HepG2 (cell line): ENCODE data around the gene WNT3. TPM values are rescaled to one million over a fixed set of nuclear protein-coding genes. Genes with fewer than 3 reads are reported as not detected.
A peak's percentile ranks its signal among the peaks of the same experiment; 100 is the strongest.

ENCODE experiments used
- CCAR2 ChIP-seq: fragments of 200-400 bp; formaldehyde crosslinking; optimal IDR thresholded peaks from 2 replicates; pipeline ENCODE3; 2018; ENCODE audit warnings: low read depth, mild to moderate bottlenecking, low read length, moderate library complexity
- JUNB ChIP-seq: sonication (generic); formaldehyde crosslinking; IDR thresholded peaks from 2 replicates; pipeline ENCODE4 v1.8.0; 2022; ENCODE audit warnings: missing genetic modification reagents, mild to moderate bottlenecking, borderline replicate concordance
- KAT2B ChIP-seq: fragments of 150-350 bp; IDR thresholded peaks from 2 replicates; pipeline ENCODE4 v1.6.1; 2014; ENCODE audit warnings: low read depth, low read length, borderline replicate concordance
- KDM3A ChIP-seq: IDR thresholded peaks from 2 replicates; pipeline ENCODE4 v1.6.1; 2018; ENCODE audit warnings: low read depth, missing compliant biosample characterization
- NFAT5 ChIP-seq: sonication (generic); formaldehyde crosslinking; IDR thresholded peaks from 2 replicates; pipeline ENCODE4 v1.4.0; 2020; ENCODE audit warnings: missing genetic modification reagents
- NR0B2 ChIP-seq: sonication (generic); formaldehyde crosslinking; IDR thresholded peaks from 2 replicates; pipeline ENCODE4 v1.4.0; 2020; ENCODE audit warnings: mild to moderate bottlenecking, missing genetic modification reagents
- NRL ChIP-seq: sonication (generic); formaldehyde crosslinking; IDR thresholded peaks from 2 replicates; pipeline ENCODE4 v1.5.0; 2020; ENCODE audit warnings: missing genetic modification reagents, mild to moderate bottlenecking, moderate library complexity, borderline replicate concordance
- PHF21A ChIP-seq: sonication (generic); formaldehyde crosslinking; IDR thresholded peaks from 2 replicates; pipeline ENCODE4 v1.5.0; 2020; ENCODE audit warnings: mild to moderate bottlenecking, missing genetic modification reagents
- RAD51 ChIP-seq: fragments of 450-650 bp; IDR thresholded peaks from 2 replicates; pipeline ENCODE4 v1.6.1; 2016; ENCODE audit warnings: borderline replicate concordance
- RFX1 ChIP-seq: fragments of 450-650 bp; IDR thresholded peaks from 2 replicates; pipeline ENCODE4 v1.6.1; 2017
- SPEN ChIP-seq: sonication (generic); formaldehyde crosslinking; IDR thresholded peaks from 2 replicates; pipeline ENCODE4 v1.5.1; 2020; ENCODE audit warnings: low read depth, mild to moderate bottlenecking, missing genetic modification reagents
- ZBTB10 ChIP-seq: sonication (generic); formaldehyde crosslinking; IDR thresholded peaks from 2 replicates; pipeline ENCODE4 v1.4.0; 2020; ENCODE audit warnings: missing genetic modification reagents, borderline replicate concordance
- ZBTB20 ChIP-seq: sonication (generic); formaldehyde crosslinking; IDR thresholded peaks from 2 replicates; pipeline ENCODE4 v1.8.1; 2023; ENCODE audit warnings: missing genetic modification reagents, low read depth, mild to moderate bottlenecking, borderline replicate concordance
- ZHX1 ChIP-seq: sonication (generic); formaldehyde crosslinking; IDR thresholded peaks from 2 replicates; pipeline ENCODE4 v1.8.1; 2022; ENCODE audit warnings: low read depth, mild to moderate bottlenecking, missing genetic modification reagents
- ZNF207 ChIP-seq: fragments of 450-650 bp; IDR thresholded peaks from 2 replicates; pipeline ENCODE4 v1.6.1; 2016; ENCODE audit warnings: antibody characterized with exemption, borderline replicate concordance
- ZNF709 ChIP-seq: sonication (generic); formaldehyde crosslinking; IDR thresholded peaks from 2 replicates; pipeline ENCODE4 v1.5.0; 2020; ENCODE audit warnings: mild to moderate bottlenecking, missing genetic modification reagents
- ZSCAN20 ChIP-seq: sonication (generic); formaldehyde crosslinking; IDR thresholded peaks from 2 replicates; pipeline ENCODE4 v1.4.0; 2020; ENCODE audit warnings: missing genetic modification reagents, mild to moderate bottlenecking, borderline replicate concordance
- ZSCAN29 ChIP-seq: sonication (generic); formaldehyde crosslinking; conservative IDR thresholded peaks from 2 replicates; pipeline ENCODE4 v1.4.0; 2020; ENCODE audit warnings: mild to moderate bottlenecking, missing genetic modification reagents
- polyA plus RNA-seq, 8 experiments: library from polyadenylated mRNA; depleted of rRNA in 3 of 8; stranded (reverse) in 7 of 8; unstranded in 1 of 8; fragments of >200 nt; fragmentation: Illumina TruSeq in 4 of 8; extraction: Trizol in 4 of 8; gene quantifications; 2 replicates each; pipeline versions ENCODE4 v1.2.1 to v1.2.3, GENCODE V29; 2011 to 2016; ENCODE audit warnings: low read depth in 4 of 8, missing spikeins in 1 of 8, mixed read lengths in 1 of 8; ENCODE audit not compliant: insufficient read depth in 1 of 8
- total RNA-seq, 5 experiments: library from RNA; depleted of rRNA; stranded (reverse); fragments of >200 nt; fragmentation: Illumina TruSeq; extraction: Trizol; gene quantifications; 2 replicates each; pipeline ENCODE4 v1.2.3, GENCODE V29; 2016; ENCODE audit warnings: low read depth in 1 of 5

WNT3 gene
- total and polyA plus RNA-seq, 2 of the 13 experiments (the other 11 are each of a cell fraction or from before 2014, with no cell fraction given), result 8.5 to 10.3 TPM

- TF ChIP-seq ZBTB10 (CRISPR knock-in tag), result peak; percentile 71; the same call in 1 of the 2 replicates
- no peak for TF ChIP-seq ZBTB20 (CRISPR knock-in tag)
- no peak for TF ChIP-seq NRL
- no peak for TF ChIP-seq RAD51
- TF ChIP-seq KDM3A (CRISPR knock-in tag), result no peak; the same call in 1 of the 2 replicates
- no peak for TF ChIP-seq ZHX1 (CRISPR knock-in tag)
- TF ChIP-seq NR0B2 (CRISPR knock-in tag), result no peak
- TF ChIP-seq ZNF207, result no peak
- TF ChIP-seq JUNB, result no peak
- no peak for TF ChIP-seq KAT2B
- no peak for TF ChIP-seq ZSCAN29 (CRISPR knock-in tag)
- no peak for TF ChIP-seq ZNF709 (CRISPR knock-in tag)
- TF ChIP-seq CCAR2, result no peak
- peak; percentile 38; the same call in 1 of the 2 replicates for TF ChIP-seq SPEN (CRISPR knock-in tag)
- TF ChIP-seq ZSCAN20 (CRISPR knock-in tag), result peak; percentile 84; the same call in 1 of the 2 replicates
- peak; percentile 21; the same call in 1 of the 2 replicates for TF ChIP-seq PHF21A
- TF ChIP-seq NFAT5 (CRISPR knock-in tag), result peak; percentile 56; the same call in 1 of the 2 replicates
- no peak for TF ChIP-seq RFX1
Observed at GRCh38 chr17:46770818-46771560, 47.5 kb downstream of the WNT3 start (continued).
